ENCODE measurements around the gene ZNF440. TPM values are rescaled to one million over a fixed set of nuclear protein-coding genes. Genes with fewer than 3 reads are reported as not detected.
A peak's percentile ranks its signal among the peaks of the same experiment; 100 is the strongest.

The ZNF440 gene
- total RNA-seq, 2 donors from 2014 or later: 3.4 to 4.5 TPM

DNA sequence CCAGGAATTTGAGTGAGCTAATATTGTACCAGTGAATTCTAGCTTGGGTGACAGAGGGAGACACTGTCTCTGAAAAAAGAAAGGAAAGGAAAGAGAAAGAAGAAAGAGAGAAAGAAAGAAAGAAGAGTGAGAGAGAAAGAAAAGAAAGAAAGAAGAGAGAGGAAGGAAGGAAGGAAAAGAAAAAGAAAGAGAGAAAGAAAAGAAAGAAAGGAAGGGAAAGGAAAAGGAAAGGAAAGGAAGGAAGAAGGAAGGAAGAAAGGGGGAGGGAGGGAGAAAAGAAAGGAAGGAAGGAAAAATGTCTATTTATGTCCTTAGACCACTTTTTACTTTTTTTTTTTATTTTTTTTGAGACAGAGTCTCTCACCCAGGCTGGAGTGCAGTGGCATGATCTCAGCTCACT lies 21.1 kb upstream of the ZNF440 start:
- Histone ChIP-seq H3K4me3 (no peak overlapping the region), H3K27ac (no peak overlapping the region), H3K4me1 (peaks cover 0 to 10% of the 10 kb centered on the region in 2 donors), H3K36me3 (no peaks in the 10 kb centered on the region), H3K9me3 (peaks cover 0 to 20% of the 10 kb centered on the region in 2 donors), H3K27me3 (no peaks in the 10 kb centered on the region)
- TF ChIP-seq, protein P1, sequence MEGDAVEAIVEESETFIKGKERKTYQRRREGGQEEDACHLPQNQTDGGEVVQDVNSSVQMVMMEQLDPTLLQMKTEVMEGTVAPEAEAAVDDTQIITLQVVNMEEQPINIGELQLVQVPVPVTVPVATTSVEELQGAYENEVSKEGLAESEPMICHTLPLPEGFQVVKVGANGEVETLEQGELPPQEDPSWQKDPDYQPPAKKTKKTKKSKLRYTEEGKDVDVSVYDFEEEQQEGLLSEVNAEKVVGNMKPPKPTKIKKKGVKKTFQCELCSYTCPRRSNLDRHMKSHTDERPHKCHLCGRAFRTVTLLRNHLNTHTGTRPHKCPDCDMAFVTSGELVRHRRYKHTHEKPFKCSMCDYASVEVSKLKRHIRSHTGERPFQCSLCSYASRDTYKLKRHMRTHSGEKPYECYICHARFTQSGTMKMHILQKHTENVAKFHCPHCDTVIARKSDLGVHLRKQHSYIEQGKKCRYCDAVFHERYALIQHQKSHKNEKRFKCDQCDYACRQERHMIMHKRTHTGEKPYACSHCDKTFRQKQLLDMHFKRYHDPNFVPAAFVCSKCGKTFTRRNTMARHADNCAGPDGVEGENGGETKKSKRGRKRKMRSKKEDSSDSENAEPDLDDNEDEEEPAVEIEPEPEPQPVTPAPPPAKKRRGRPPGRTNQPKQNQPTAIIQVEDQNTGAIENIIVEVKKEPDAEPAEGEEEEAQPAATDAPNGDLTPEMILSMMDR (IDR thresholded peaks at IDR 0.05): no peak
- no peak for DNase-seq (ENCODE audit: low spot score)

DNA sequence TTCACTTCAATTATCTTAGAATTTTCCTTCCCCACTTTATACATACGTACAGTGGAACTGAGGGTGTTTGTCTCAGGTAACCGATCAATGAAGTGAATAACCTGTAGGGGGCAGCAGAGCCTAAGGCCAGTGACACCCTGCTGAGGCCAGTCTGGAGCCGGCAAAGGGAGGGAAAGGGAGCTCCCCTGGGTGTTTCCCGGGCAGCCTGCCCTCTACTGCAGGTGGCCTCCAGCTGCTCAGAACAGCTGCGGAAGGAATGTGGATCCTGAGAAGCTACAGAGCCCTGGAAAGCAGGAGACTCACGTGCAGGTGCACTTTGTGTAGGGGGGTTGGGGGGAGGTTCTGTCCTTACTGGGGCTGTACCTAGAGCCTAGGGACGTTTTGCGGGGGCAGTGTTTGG lies 16.6 kb upstream of the ZNF440 start:
- no peaks in the 10 kb centered on the region for H3K36me3 ChIP-seq
- H3K9me3 ChIP-seq: no peaks in the 10 kb centered on the region
- H3K27ac ChIP-seq: peak overlapping the region in 1 of 2 donors; percentile 87
- DNase-seq (ENCODE audit: low spot score): peak; percentile 79
- TF ChIP-seq, protein P1 (IDR thresholded peaks at IDR 0.05): peak; percentile 88 to 92
- H3K27me3 ChIP-seq: no peaks in the 10 kb centered on the region
- peak overlapping the region in 1 of 2 donors; percentile 81 for H3K4me3 ChIP-seq
- peaks cover 0 to 12% of the 10 kb centered on the region in 2 donors for H3K4me1 ChIP-seq

- H3K27me3 ChIP-seq: no peaks in the 10 kb centered on the region
- peak; percentile 94 for DNase-seq (ENCODE audit: low spot score)
- TF ChIP-seq, protein P1 (IDR thresholded peaks at IDR 0.05): peak in 1 of 2 donors; percentile 44
These were observed 15.4 kb upstream of the ZNF440 start, which contains the start of gene ZNF491 for GRCh38 chr19:11798391-11799330. Gene ZNF491, plus strand, starts transcription at chr19:11798523. Its CDS starts 7,431 bp downstream, at chr19:11805954.

DNA sequence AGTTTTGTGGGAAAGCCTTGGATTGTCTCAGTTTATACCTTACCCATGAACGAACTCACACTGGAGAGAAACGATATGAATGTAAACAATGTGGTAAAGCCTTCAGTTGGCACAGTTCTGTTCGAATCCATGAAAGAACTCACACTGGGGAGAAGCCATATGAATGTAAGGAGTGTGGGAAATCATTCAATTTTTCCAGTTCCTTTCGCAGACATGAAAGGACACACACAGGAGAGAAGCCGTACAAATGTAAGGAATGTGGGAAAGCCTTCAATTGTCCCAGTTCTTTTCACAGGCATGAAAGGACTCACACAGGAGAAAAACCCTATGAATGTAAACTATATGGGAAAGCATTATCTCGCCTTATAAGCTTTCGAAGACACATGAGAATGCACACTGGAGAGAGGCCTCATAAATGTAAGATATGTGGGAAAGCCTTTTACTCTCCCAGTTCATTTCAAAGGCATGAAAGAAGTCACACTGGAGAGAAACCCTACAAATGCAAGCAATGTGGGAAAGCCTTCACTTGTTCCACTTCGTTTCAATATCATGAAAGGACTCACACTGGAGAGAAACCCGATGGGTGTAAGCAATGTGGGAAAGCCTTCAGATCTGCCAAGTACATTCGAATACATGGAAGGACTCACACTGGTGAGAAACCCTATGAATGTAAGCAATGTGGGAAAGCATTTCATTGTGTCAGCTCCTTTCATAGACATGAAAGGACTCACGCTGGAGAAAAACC lies 7.5 kb upstream of the ZNF440 start:
- no peak overlapping the region for H3K4me3 ChIP-seq
- H3K27ac ChIP-seq: no peak overlapping the region
- peaks cover 19% of the 10 kb centered on the region for H3K36me3 ChIP-seq
- H3K9me3 ChIP-seq: peaks cover 15 to 26% of the 10 kb centered on the region in 2 donors
- TF ChIP-seq, protein P1 (IDR thresholded peaks at IDR 0.05): no peak
- no peak for DNase-seq (ENCODE audit: low spot score)
- no peaks in the 10 kb centered on the region for H3K4me1 ChIP-seq
- no peaks in the 10 kb centered on the region for H3K27me3 ChIP-seq

More at GRCh38 chr19:11798391-11799330, 15.4 kb upstream of the ZNF440 start, which contains the start of gene ZNF491:
- H3K9me3 ChIP-seq: no peaks in the 10 kb centered on the region
- H3K27ac ChIP-seq: peak within 1 kb of the TSS; percentile 84 to 87
- H3K4me1 ChIP-seq: peaks cover 0 to 12% of the 10 kb centered on the region in 2 donors
- H3K36me3 ChIP-seq: no peaks in the 10 kb centered on the region
- peak within 1 kb of the TSS; percentile 80 to 81 for H3K4me3 ChIP-seq

DNA sequence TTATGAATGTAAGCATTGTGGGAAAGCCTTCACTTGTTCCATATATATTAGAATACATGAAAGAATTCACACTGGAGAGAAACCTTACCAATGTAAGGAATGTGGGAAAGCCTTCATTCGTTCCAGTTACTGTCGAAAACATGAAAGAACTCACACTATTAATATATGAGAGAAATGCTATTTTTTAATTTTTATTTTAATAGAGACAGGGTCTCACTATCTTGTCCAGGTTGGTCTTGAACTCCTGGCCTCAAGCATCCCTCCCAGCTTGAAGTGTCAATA lies 7.0 kb upstream of the ZNF440 start:
- TF ChIP-seq, protein P1 (IDR thresholded peaks at IDR 0.05): no peak
- H3K4me3 ChIP-seq: no peak overlapping the region

More for the DNA sequence above, 7.0 kb upstream of the ZNF440 start:
- peaks cover 15 to 26% of the 10 kb centered on the region in 2 donors for H3K9me3 ChIP-seq
- no peak for DNase-seq (ENCODE audit: low spot score)
- no peaks in the 10 kb centered on the region for H3K4me1 ChIP-seq
- no peaks in the 10 kb centered on the region for H3K27me3 ChIP-seq
- no peak overlapping the region for H3K27ac ChIP-seq
- H3K36me3 ChIP-seq: peaks cover 19% of the 10 kb centered on the region

Measured in right atrium auricular region (tissue), 2 donors.